ENCODE results near the gene PDS5B. TPM values are rescaled to one million over a fixed set of nuclear protein-coding genes. Genes with fewer than 3 reads are reported as not detected.

PDS5B gene
- 25.4 and 34.3 TPM in 2 replicates for total RNA-seq

GRCh38 chr13:32586080-32586900 lies at the start of gene PDS5B:
Gene PDS5B, plus strand, starts transcription at chr13:32586452. Its CDS starts 62,321 bp downstream, at chr13:32648773.

GRCh38 chr13:32538621-32539246 lies 47.5 kb upstream of the PDS5B start, which contains the start of gene N4BP2L2:
Gene N4BP2L2, minus strand, starts transcription at chr13:32538795. Its CDS starts 1,768 bp downstream, at chr13:32537027.

Other genes starting within 250 kb of the PDS5B start
- 0.54 and 1.3 TPM in 2 replicates for gene N4BP2L1, start 158.3 kb upstream of the PDS5B start, total RNA-seq
- gene N4BP2L2, start 47.7 kb upstream of the PDS5B start, total RNA-seq: 57.8 and 86.5 TPM in 2 replicates